ENCODE measurements around the gene MUS81. TPM values are rescaled to one million over a fixed set of nuclear protein-coding genes. Genes with fewer than 3 reads are reported as not detected.

The MUS81 gene
- total and polyA plus RNA-seq, 9 of the 15 experiments (the other 6 are each of a cell fraction or from before 2014, with no cell fraction given): 13.4 to 118 (median 53.7) TPM

DNA sequence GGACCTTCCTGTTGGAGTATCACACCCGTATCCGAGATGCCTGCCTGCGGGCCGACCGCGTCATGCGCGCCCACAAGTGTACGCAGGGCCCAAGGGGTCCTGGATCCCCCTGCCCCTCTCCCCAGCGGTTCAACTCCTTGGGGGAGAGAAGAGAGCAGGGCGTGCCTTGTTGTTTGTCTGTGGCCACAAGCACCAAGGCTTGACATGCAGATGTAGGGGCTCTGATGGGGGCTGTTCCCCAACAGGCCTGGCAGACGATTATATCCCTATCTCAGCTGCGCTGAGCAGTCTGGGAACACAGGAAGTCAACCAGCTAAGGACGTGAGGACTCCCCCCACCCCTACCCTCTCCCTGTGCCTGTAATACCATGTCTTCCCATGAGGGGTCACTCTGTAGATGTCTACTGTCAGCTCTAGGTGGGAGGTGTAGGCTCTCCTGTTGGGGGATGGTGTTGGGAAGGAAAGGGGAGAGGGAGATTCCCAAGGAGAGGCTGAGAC is 9.1 kb upstream of the MUS81 start (continued):
- TF ChIP-seq, protein P1, sequence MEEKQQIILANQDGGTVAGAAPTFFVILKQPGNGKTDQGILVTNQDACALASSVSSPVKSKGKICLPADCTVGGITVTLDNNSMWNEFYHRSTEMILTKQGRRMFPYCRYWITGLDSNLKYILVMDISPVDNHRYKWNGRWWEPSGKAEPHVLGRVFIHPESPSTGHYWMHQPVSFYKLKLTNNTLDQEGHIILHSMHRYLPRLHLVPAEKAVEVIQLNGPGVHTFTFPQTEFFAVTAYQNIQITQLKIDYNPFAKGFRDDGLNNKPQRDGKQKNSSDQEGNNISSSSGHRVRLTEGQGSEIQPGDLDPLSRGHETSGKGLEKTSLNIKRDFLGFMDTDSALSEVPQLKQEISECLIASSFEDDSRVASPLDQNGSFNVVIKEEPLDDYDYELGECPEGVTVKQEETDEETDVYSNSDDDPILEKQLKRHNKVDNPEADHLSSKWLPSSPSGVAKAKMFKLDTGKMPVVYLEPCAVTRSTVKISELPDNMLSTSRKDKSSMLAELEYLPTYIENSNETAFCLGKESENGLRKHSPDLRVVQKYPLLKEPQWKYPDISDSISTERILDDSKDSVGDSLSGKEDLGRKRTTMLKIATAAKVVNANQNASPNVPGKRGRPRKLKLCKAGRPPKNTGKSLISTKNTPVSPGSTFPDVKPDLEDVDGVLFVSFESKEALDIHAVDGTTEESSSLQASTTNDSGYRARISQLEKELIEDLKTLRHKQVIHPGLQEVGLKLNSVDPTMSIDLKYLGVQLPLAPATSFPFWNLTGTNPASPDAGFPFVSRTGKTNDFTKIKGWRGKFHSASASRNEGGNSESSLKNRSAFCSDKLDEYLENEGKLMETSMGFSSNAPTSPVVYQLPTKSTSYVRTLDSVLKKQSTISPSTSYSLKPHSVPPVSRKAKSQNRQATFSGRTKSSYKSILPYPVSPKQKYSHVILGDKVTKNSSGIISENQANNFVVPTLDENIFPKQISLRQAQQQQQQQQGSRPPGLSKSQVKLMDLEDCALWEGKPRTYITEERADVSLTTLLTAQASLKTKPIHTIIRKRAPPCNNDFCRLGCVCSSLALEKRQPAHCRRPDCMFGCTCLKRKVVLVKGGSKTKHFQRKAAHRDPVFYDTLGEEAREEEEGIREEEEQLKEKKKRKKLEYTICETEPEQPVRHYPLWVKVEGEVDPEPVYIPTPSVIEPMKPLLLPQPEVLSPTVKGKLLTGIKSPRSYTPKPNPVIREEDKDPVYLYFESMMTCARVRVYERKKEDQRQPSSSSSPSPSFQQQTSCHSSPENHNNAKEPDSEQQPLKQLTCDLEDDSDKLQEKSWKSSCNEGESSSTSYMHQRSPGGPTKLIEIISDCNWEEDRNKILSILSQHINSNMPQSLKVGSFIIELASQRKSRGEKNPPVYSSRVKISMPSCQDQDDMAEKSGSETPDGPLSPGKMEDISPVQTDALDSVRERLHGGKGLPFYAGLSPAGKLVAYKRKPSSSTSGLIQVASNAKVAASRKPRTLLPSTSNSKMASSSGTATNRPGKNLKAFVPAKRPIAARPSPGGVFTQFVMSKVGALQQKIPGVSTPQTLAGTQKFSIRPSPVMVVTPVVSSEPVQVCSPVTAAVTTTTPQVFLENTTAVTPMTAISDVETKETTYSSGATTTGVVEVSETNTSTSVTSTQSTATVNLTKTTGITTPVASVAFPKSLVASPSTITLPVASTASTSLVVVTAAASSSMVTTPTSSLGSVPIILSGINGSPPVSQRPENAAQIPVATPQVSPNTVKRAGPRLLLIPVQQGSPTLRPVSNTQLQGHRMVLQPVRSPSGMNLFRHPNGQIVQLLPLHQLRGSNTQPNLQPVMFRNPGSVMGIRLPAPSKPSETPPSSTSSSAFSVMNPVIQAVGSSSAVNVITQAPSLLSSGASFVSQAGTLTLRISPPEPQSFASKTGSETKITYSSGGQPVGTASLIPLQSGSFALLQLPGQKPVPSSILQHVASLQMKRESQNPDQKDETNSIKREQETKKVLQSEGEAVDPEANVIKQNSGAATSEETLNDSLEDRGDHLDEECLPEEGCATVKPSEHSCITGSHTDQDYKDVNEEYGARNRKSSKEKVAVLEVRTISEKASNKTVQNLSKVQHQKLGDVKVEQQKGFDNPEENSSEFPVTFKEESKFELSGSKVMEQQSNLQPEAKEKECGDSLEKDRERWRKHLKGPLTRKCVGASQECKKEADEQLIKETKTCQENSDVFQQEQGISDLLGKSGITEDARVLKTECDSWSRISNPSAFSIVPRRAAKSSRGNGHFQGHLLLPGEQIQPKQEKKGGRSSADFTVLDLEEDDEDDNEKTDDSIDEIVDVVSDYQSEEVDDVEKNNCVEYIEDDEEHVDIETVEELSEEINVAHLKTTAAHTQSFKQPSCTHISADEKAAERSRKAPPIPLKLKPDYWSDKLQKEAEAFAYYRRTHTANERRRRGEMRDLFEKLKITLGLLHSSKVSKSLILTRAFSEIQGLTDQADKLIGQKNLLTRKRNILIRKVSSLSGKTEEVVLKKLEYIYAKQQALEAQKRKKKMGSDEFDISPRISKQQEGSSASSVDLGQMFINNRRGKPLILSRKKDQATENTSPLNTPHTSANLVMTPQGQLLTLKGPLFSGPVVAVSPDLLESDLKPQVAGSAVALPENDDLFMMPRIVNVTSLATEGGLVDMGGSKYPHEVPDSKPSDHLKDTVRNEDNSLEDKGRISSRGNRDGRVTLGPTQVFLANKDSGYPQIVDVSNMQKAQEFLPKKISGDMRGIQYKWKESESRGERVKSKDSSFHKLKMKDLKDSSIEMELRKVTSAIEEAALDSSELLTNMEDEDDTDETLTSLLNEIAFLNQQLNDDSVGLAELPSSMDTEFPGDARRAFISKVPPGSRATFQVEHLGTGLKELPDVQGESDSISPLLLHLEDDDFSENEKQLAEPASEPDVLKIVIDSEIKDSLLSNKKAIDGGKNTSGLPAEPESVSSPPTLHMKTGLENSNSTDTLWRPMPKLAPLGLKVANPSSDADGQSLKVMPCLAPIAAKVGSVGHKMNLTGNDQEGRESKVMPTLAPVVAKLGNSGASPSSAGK (IDR thresholded peaks at IDR 0.05): no peak
- no peak for TF ChIP-seq HDGF (IDR thresholded peaks at IDR 0.05)
- TF ChIP-seq, protein P2, sequence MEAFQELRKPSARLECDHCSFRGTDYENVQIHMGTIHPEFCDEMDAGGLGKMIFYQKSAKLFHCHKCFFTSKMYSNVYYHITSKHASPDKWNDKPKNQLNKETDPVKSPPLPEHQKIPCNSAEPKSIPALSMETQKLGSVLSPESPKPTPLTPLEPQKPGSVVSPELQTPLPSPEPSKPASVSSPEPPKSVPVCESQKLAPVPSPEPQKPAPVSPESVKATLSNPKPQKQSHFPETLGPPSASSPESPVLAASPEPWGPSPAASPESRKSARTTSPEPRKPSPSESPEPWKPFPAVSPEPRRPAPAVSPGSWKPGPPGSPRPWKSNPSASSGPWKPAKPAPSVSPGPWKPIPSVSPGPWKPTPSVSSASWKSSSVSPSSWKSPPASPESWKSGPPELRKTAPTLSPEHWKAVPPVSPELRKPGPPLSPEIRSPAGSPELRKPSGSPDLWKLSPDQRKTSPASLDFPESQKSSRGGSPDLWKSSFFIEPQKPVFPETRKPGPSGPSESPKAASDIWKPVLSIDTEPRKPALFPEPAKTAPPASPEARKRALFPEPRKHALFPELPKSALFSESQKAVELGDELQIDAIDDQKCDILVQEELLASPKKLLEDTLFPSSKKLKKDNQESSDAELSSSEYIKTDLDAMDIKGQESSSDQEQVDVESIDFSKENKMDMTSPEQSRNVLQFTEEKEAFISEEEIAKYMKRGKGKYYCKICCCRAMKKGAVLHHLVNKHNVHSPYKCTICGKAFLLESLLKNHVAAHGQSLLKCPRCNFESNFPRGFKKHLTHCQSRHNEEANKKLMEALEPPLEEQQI (IDR thresholded peaks at IDR 0.05): no peak
- no peak for TF ChIP-seq ZNF764 (CRISPR knock-in tag; IDR thresholded peaks at IDR 0.05; ENCODE audit: low read depth)
- no peak for TF ChIP-seq ZFPM2 (CRISPR knock-in tag; IDR thresholded peaks at IDR 0.05)
- TF ChIP-seq ZNF696 (CRISPR knock-in tag; conservative IDR thresholded peaks at IDR 0.05): no peak
- no peak for TF ChIP-seq RBBP5 (IDR thresholded peaks at IDR 0.05; ENCODE audit: borderline replicate concordance, insufficient read depth, low read length, poor library complexity, severe bottlenecking)
- no peak for TF ChIP-seq NFIX (CRISPR knock-in tag; IDR thresholded peaks at IDR 0.05; ENCODE audit: low read depth)
- TF ChIP-seq CBX3 (IDR thresholded peaks at IDR 0.05; ENCODE audit: borderline replicate concordance in 1 of 2, low read length in 2 of 2): peak in 1 of 2 experiments; percentile 92; a peak in 2 of 3 replicates
- TF ChIP-seq TEAD1 (CRISPR knock-in tag; IDR thresholded peaks at IDR 0.05): no peak
- TF ChIP-seq KAT2B (IDR thresholded peaks at IDR 0.05; ENCODE audit: low read depth, low read length): no peak
